ENCODE measurements around the gene PKD2L2.

The PKD2L2 gene

GRCh38 chr5:137901011-137901817, 12.0 kb downstream of the PKD2L2 start:
- no peak overlapping the region for H3K4me3 ChIP-seq (ENCODE audit: low read depth, low read length)
- in situ Hi-C loops (cut with HindIII; ENCODE audit: low sequenced_read_pairs): no loop called here
- no peak for DNase-seq (ENCODE audit: low read depth, low spot score)
- no peak for TF ChIP-seq CTCF (IDR thresholded peaks at IDR 0.05; ENCODE audit: low read depth, low read length)

- in situ Hi-C loops (cut with HindIII; ENCODE audit: low sequenced_read_pairs): no loop called here
- no peak for DNase-seq (ENCODE audit: low read depth, low spot score)
- no peak overlapping the region for H3K4me3 ChIP-seq (ENCODE audit: low read depth, low read length)
- no peak for TF ChIP-seq CTCF (IDR thresholded peaks at IDR 0.05; ENCODE audit: low read depth, low read length)
Measured at GRCh38 chr5:137902408-137903133, 13.3 kb downstream of the PKD2L2 start.

GRCh38 chr5:137914758-137915157, 25.5 kb downstream of the PKD2L2 start:
- no peak overlapping the region for H3K4me3 ChIP-seq (ENCODE audit: low read depth, low read length)
- in situ Hi-C loops (cut with HindIII; ENCODE audit: low sequenced_read_pairs): no loop called here
- no peak for TF ChIP-seq CTCF (IDR thresholded peaks at IDR 0.05; ENCODE audit: low read depth, low read length)
- no peak for DNase-seq (ENCODE audit: low read depth, low spot score)

- no peak for TF ChIP-seq CTCF (IDR thresholded peaks at IDR 0.05; ENCODE audit: low read depth, low read length)
Measured at GRCh38 chr5:137916923-137917322, 27.7 kb downstream of the PKD2L2 start.

GRCh38 chr5:137921931-137922330, 32.7 kb downstream of the PKD2L2 start:
- peak; percentile 43 for DNase-seq (ENCODE audit: low read depth, low spot score)
- in situ Hi-C loops (cut with HindIII; ENCODE audit: low sequenced_read_pairs): no loop called here
- H3K4me3 ChIP-seq (ENCODE audit: low read depth, low read length): no peak overlapping the region
- TF ChIP-seq CTCF (IDR thresholded peaks at IDR 0.05; ENCODE audit: low read depth, low read length): no peak

More at GRCh38 chr5:137916923-137917322, 27.7 kb downstream of the PKD2L2 start:
- no peak overlapping the region for H3K4me3 ChIP-seq (ENCODE audit: low read depth, low read length)
- in situ Hi-C loops (cut with HindIII; ENCODE audit: low sequenced_read_pairs): no loop called here
- DNase-seq (ENCODE audit: low read depth, low spot score): no peak

GRCh38 chr5:137923856-137924255, 34.6 kb downstream of the PKD2L2 start:
- DNase-seq (ENCODE audit: low read depth, low spot score): peak; percentile 10
- in situ Hi-C loops (cut with HindIII; ENCODE audit: low sequenced_read_pairs): no loop called here
- H3K4me3 ChIP-seq (ENCODE audit: low read depth, low read length): no peak overlapping the region
- TF ChIP-seq CTCF (IDR thresholded peaks at IDR 0.05; ENCODE audit: low read depth, low read length): peak; percentile 19

Data from astrocyte of the spinal cord (primary cell).